ENCODE data around the gene OVCH1.

- TF ChIP-seq HDAC6 (IDR thresholded peaks at IDR 0.05; ENCODE audit: low read depth, low read length) (no peak), HDAC1 (IDR thresholded peaks at IDR 0.05) (no peak), CHD1 (IDR thresholded peaks at IDR 0.05; ENCODE audit: low read length) (no peak), MLLT1 (IDR thresholded peaks at IDR 0.05) (no peak)
- TF ChIP-seq, protein P1, sequence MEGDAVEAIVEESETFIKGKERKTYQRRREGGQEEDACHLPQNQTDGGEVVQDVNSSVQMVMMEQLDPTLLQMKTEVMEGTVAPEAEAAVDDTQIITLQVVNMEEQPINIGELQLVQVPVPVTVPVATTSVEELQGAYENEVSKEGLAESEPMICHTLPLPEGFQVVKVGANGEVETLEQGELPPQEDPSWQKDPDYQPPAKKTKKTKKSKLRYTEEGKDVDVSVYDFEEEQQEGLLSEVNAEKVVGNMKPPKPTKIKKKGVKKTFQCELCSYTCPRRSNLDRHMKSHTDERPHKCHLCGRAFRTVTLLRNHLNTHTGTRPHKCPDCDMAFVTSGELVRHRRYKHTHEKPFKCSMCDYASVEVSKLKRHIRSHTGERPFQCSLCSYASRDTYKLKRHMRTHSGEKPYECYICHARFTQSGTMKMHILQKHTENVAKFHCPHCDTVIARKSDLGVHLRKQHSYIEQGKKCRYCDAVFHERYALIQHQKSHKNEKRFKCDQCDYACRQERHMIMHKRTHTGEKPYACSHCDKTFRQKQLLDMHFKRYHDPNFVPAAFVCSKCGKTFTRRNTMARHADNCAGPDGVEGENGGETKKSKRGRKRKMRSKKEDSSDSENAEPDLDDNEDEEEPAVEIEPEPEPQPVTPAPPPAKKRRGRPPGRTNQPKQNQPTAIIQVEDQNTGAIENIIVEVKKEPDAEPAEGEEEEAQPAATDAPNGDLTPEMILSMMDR (IDR thresholded peaks at IDR 0.05 in 2 of 3, conservative IDR thresholded peaks at IDR 0.05 in 1 of 3; ENCODE audit: insufficient read depth in 2 of 3, low read depth in 1 of 3, low read length in 3 of 3): no peak
These were observed 10.5 kb downstream of the OVCH1 start for GRCh38 chr12:29486972-29487371.

Measured in K562 (cell line).